Activated CD4-positive, alpha-beta T cell treated with anti-CD3 and anti-CD28 coated beads, Interleukin-2, amount 50 U/mL, for 1 hour (primary cell): ENCODE results near the gene CEP350.

Experiments
- DNase-seq: peaks from one replicate; pipeline ENCODE4 v3.0.0-alpha.2; 2020

CEP350 gene

DNA sequence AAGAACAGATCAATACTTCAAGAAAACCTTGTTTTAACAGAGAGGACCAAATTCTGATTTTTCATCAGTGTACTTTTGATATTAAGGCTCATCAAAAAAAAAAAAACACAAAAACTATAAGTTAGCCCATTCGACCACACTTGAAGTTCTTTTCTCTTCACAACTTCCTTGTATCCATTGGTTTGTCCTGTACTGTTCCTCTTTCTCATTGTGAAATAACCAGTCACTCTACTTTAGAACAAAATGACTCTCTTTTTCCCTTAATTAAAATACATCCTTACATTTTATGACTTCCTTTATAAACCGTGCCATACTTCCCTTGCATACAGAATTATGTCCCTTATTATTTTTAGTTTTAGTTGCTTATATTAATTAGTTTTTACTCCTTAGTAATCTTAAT is 208.4 kb downstream of the CEP350 start:
- DNase-seq, result no peak
